Activated CD4-positive, CD25-positive, alpha-beta regulatory T cell treated with anti-CD3 and anti-CD28 coated beads, Interleukin-2, amount 50 U/mL, for 24 hours (primary cell): ENCODE data around the gene TNFRSF1A.

Source experiments
- ATAC-seq, 2 donors: fragments of 150-1000 bp; cut with Tn5 transposase; one replicate each; pipeline ENCODE4 v1.10.0; 2021; ENCODE audit warnings: mild to moderate bottlenecking in 1 of 2, moderate library complexity in 1 of 2

TNFRSF1A gene

DNA sequence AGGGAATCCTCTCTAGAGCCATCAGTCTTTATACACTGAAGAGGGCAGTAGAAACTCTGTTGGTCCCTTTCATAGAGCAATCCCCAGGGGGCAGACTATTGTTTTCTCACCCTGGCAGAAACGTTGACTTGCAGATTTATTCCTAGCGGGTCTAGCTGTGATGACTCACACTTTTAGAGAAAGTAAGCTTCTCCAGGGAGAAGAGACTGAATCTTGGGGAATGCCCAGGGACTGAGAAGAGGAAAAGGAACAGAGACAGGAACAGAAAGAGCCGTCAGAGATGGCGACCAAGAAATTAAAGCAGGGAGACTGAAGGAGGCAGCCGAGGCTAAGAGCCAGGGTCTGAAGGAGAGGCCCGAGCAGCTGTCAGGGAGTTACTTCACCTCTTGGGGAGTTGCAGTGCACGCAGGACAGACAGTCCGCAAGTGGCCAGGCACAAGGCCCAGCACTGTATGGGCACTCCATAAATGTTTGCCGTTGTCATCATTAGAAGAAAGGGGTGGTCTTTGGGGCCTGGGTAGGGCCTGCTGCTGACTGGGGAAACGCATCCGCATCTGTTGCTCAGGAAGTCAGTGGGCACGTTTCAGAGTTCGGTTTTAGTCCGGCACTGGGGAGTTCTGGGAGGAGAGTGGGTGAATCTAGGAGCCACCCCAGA, 18.4 kb downstream of the TNFRSF1A start:
- ATAC-seq, result peak; percentile 76

- ATAC-seq, result peak; percentile 8 to 9
These were observed 18.9 kb downstream of the TNFRSF1A start for GRCh38 chr12:6322969-6323339.

GRCh38 chr12:6322352-6322751, 19.5 kb downstream of the TNFRSF1A start:
- no peak for ATAC-seq

DNA sequence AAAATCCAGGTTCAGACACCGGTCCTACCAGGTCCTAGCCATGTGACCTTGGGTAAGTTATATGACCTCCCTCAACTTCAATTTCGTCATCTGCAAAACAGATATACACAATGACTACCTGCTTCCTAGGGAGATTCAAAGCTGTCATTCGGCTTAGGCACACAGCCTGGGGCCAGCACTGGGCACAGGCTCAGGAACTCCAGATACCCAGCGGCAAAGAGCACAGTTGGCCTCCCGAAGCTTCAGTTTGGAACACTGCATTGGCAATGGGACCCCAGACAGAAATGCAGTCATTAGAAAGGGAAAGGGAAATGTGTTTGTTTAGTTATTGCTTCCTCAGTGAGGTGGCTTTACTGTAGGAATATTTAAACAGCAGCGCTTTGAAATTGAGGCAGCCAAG, 20.0 kb downstream of the TNFRSF1A start:
- no peak for ATAC-seq

DNA sequence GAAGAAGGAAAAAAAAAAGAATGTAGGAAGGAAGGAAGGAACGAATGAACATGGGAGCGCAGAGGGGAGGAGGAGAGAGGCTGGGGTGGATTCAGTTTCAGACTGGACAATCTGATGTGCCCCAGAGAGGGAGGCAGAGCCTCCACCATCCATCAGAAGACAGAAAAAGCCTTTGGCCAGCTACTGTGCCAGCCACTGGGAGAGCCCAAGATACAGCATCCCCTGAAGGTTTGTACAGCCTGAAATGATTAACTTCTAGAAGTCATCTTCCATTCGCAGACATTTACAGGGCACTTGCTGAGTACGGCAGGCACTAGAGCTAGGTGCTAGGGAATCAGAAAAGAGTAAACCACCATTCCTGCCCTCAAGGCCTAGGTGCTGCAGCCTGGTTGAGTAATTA, 22.4 kb downstream of the TNFRSF1A start:
- no peak for ATAC-seq

DNA sequence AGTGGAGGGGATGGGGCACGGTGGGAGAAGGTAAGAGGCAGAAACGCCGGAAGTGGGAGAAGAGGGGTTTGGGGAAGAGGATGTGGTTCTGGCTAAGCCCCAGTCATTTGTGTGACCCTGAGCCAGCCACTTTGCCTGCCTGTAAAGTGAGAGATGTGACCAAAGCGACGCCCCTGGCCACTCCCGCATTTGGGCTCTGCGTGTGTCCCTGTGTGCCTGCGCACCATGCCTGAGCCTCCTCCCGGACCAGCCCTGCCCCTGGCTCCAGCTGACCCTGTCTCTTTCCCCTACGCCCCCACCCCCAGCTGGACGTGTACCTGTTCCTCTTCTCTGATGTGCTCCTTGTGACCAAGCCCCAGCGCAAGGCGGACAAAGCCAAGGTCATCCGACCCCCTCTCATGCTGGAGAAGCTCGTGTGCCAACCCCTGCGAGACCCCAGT, 23.4 kb downstream of the TNFRSF1A start:
- ATAC-seq, result no peak

DNA sequence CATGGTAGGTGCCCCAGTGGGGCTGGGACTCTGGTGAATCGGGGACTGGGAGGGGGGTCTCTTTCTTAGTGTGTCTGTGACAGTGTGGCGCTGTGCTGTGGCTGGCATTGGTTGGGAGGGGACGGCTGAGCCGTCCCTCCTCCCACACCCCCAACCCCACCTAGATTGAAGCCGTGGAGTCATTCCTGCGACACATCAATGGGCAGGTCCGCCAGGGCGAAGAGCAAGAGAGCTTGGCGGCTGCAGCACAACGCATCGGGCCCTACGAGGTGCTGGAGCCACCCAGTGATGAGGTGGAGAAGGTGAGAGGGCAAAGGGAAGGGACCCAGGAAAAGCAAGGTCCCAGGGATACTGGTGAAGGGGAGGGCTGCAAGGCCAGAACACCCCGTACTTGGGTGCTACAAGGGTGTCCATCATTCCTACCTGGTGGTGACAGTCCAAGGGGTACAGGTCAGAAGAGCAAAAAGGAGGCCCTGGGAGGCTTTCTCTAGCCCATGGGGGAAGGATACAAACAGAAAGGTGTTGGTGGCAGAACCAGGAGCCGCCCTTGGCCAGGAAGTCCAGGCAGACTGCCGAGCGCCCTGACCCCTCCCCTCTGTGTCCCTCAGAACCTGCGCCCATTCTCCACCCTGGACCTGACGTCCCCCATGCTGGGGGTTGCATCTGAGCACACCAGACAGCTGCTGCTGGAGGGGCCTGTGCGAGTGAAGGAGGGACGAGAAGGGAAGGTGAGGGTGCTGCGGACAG, 24.0 kb downstream of the TNFRSF1A start:
- ATAC-seq, result no peak

DNA sequence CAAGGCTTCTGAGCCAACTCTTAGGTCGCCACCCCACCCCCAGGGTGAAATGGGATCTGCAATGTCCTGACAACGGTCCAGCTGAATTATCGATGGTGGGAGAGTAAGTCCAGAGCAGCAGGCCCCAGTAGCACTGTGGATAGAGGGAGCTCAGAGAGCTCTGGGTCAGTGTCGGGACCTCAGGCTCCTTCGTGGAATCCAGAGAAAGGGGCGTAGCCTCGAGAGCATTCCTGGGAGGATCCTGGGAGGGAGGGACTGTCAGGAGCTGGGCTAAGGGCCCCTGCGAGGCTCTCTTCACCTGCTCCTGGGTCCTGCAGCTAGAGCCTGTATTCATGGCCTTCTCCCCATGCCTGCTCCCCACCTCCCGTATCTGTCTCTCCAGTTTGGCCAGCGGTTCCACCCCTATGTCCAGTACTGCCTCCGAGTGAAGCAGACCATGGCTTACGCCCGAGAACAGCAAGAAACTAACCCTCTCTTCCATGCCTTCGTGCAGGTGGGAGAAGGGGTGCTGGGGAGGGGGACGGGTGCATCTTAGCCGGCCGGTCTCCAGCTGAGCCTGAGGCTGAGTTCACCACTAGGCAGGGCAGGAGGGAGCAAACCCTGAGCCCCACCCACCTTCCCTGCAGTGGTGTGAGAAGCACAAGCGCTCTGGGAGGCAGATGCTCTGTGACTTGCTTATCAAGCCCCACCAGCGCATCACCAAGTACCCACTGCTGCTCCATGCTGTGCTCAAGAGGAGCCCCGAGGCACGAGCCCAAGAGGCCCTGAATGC, 24.8 kb downstream of the TNFRSF1A start:
- no peak for ATAC-seq

GRCh38 chr12:6315704-6316597, 25.9 kb downstream of the TNFRSF1A start:
- ATAC-seq, result no peak

DNA sequence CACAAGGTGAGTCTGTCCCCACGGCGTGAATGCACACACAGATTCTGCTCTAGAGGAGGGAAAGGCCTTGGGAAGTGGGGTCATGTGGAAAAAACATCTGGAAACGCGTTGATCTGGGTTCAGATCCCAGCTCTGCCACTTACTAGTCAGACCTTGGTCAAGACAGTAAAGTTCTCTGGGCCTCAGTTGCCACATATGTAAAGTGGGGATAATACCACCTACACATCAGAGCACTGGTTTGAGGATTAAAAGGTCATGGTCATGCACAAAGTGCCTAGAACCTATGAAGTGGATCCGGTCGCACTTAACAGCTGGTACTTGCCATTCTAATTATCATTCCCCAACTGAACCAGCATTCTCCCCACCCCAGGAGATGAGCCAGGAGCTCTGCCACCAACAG, 26.7 kb downstream of the TNFRSF1A start:
- ATAC-seq, result no peak

- no peak for ATAC-seq
These were observed 27.1 kb downstream of the TNFRSF1A start for GRCh38 chr12:6314776-6315175.

- no peak for ATAC-seq
These were observed 28.4 kb downstream of the TNFRSF1A start for GRCh38 chr12:6313326-6313940.

DNA sequence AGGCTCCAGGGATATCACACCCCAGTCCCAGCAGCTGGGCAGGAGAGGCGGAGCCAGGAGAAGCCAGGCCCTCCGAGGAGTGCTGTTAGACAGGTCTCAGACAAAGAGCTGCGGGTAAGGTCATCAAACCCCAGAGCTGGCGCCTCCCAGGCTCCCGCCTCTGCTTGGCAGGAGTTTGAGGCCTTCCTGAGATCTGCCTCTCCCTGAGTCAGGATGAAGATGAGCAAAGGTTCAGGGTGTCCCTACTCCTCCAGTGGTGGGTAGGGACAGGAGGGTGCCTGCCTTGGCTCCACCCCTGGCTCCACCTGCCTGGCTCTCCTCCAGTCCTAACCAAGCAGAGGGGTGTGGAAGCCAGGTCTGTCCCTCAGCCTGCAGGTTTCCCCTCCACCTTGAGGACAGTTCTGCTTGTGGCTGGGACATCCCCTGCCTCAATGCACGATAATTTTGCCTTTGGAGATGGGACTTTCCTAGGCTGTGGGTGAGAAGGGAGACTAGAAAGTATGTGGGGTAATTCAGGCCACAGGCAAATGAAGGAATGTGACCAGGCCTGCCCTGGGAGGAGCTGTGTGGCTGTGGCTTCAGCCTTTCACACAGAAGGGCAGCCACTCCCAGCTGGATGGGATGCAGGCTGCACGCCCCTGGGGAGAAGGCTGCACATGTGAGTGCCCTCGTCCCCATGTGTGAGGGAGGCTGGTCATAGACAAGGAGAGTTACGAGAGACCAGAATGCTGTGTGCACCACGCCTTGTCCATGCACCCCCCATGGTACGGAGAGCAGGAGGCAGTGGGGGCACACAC, 29.1 kb downstream of the TNFRSF1A start:
- ATAC-seq, result peak; percentile 36 to 39

GRCh38 chr12:6311822-6312528, 29.9 kb downstream of the TNFRSF1A start:
- no peak for ATAC-seq

GRCh38 chr12:6310771-6311610, 30.9 kb downstream of the TNFRSF1A start:
- ATAC-seq, result peak in 1 of 2 donors; percentile 6

DNA sequence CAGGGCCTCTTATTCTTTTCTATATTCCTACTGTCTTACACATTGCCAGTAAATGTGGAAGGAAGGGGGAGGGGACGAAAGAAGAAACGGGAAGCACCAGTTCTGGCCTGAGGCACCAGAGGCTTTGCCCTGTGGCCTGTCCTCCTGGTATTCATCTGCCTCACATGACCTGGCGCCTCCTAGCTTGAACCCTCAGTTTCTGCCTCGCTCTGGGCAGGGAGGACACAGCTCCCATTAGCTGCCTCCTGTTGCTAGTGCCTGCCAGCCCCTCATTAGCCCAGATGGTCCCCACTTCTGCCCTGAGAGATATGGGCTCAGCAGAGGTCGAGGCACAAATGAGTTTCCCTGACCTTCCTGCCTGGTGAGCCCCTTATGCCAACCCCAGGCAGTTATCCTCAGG, 34.3 kb downstream of the TNFRSF1A start:
- ATAC-seq, result no peak

DNA sequence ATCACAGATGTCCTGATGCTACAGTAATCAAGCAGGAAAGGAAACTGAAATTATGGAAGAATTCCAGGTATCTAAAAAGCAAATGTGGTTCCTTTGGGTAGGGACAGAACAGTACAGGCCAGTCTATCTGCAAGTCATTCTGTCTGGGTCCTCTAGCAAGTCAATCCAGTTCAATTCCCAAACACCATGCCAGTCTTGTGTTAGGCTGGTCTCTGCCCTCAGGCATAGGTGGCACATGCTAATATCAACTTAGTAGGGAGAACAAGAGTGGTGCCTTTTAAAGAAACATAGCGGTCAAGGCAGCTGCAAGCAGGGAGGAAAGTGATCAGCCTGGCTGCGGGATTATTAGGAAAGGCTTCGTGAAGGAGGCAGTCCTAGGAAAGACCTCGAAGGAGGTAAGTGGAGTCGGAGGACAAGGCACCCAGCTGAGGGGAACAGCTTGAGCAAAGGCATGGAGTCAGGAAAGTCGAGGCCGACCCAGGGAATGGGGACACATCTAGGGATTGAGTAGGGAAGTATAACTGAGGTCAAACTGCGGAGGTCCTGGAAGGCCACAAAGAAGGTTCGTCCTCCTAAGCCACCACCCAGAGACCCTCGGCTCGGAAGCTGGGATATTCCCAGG, 35.2 kb downstream of the TNFRSF1A start:
- ATAC-seq, result no peak

- no peak for ATAC-seq
These were observed 35.7 kb downstream of the TNFRSF1A start for GRCh38 chr12:6306151-6306550.

GRCh38 chr12:6303071-6303470, 38.8 kb downstream of the TNFRSF1A start:
- ATAC-seq, result no peak
